H9 (cell line): ENCODE data around the gene NCOA1. TPM values are rescaled to one million over a fixed set of nuclear protein-coding genes. Genes with fewer than 3 reads are reported as not detected.
A peak's percentile ranks its signal among the peaks of the same experiment; 100 is the strongest.

ENCODE experiments used
- DNase-seq: peaks from one replicate; pipeline ENCODE4 v3.0.0-alpha.2; 2017
- H2AFZ ChIP-seq: one replicate; pipeline ENCODE4 v1.6.1; 2013; ENCODE audit warnings: mild to moderate bottlenecking, low read length, control low read depth, moderate library complexity
- H2AK5ac ChIP-seq: 2 replicates; pipeline ENCODE4 v1.6.1; 2013; ENCODE audit warnings: low read length, control low read depth, mixed read lengths; ENCODE audit not compliant: insufficient read length
- H2BK120ac ChIP-seq: one replicate; pipeline ENCODE4 v1.6.1; 2013; ENCODE audit warnings: low read depth, mild to moderate bottlenecking, low read length, control low read depth, inconsistent platforms; ENCODE audit not compliant: poor library complexity, severe bottlenecking
- H2BK12ac ChIP-seq: 2 replicates; pipeline ENCODE4 v1.6.1; 2013; ENCODE audit warnings: low read length, control low read depth, mixed read lengths, low read depth; ENCODE audit not compliant: insufficient read length
- H2BK15ac ChIP-seq: 2 replicates; pipeline ENCODE4 v1.6.1; 2013; ENCODE audit warnings: low read depth, low read length, control low read depth
- H2BK20ac ChIP-seq: one replicate; pipeline ENCODE4 v1.6.1; 2013; ENCODE audit warnings: low read depth, mild to moderate bottlenecking, low read length, control low read depth, inconsistent platforms; ENCODE audit not compliant: poor library complexity, severe bottlenecking
- H2BK5ac ChIP-seq: 2 replicates; pipeline ENCODE4 v1.6.1; 2013; ENCODE audit warnings: low read length, control low read depth, mixed read lengths; ENCODE audit not compliant: insufficient read length
- H3K14ac ChIP-seq: 2 replicates; pipeline ENCODE4 v1.6.1; 2013; ENCODE audit warnings: low read length, control low read depth; ENCODE audit not compliant: insufficient read depth
- H3K18ac ChIP-seq: 2 replicates; pipeline ENCODE4 v1.6.1; 2013; ENCODE audit warnings: low read depth, mild to moderate bottlenecking, mixed read lengths, low read length, control low read depth; ENCODE audit not compliant: insufficient read length
- H3K23ac ChIP-seq: 2 replicates; pipeline ENCODE4 v1.6.1; 2013; ENCODE audit warnings: low read length, control low read depth, mixed read lengths, low read depth; ENCODE audit not compliant: insufficient read length
- H3K23me2 ChIP-seq: 2 replicates; pipeline ENCODE4 v1.6.1; 2013; ENCODE audit warnings: low read depth, mild to moderate bottlenecking, mixed read lengths, low read length, control low read depth; ENCODE audit not compliant: insufficient read length, poor library complexity, severe bottlenecking
- H3K27ac ChIP-seq: 2 replicates; pipeline ENCODE4 v1.5.1; 2013; ENCODE audit warnings: low read length, control low read depth, mixed read lengths, low read depth; ENCODE audit not compliant: insufficient read length
- H3K27me3 ChIP-seq: 2 replicates; pipeline ENCODE4 v1.6.1; 2013; ENCODE audit warnings: low read length, control low read depth, inconsistent platforms; ENCODE audit not compliant: insufficient read depth
- H3K4ac ChIP-seq: 2 replicates; pipeline ENCODE4 v1.6.1; 2013; ENCODE audit warnings: low read depth, mild to moderate bottlenecking, control low read depth, inconsistent platforms, low read length, moderate library complexity
- H3K4me1 ChIP-seq: 2 replicates; pipeline ENCODE4 v1.6.1; 2013; ENCODE audit warnings: low read length, control low read depth, inconsistent platforms; ENCODE audit not compliant: insufficient read depth
- H3K4me2 ChIP-seq: 2 replicates; pipeline ENCODE4 v1.6.1; 2013; ENCODE audit warnings: low read length, control low read depth, mixed read lengths; ENCODE audit not compliant: insufficient read length, insufficient read depth
- H3K56ac ChIP-seq: 2 replicates; pipeline ENCODE4 v1.6.1; 2013; ENCODE audit warnings: low read depth, mild to moderate bottlenecking, mixed read lengths, low read length, control low read depth; ENCODE audit not compliant: insufficient read length
- H3K79me1 ChIP-seq: 2 replicates; pipeline ENCODE4 v1.6.1; 2013; ENCODE audit warnings: low read depth, mild to moderate bottlenecking, moderate library complexity, low read length, control low read depth, inconsistent platforms; ENCODE audit not compliant: insufficient read depth, poor library complexity, severe bottlenecking
- H3K79me2 ChIP-seq: 2 replicates; pipeline ENCODE4 v1.6.1; 2013; ENCODE audit warnings: low read length, control low read depth, inconsistent platforms; ENCODE audit not compliant: insufficient read depth
- H3K9ac ChIP-seq: 2 replicates; pipeline ENCODE4 v1.6.1; 2013; ENCODE audit warnings: low read length, control low read depth, mixed read lengths; ENCODE audit not compliant: insufficient read length; ENCODE audit errors: extremely low read depth
- H3K9me3 ChIP-seq: one replicate; pipeline ENCODE4 v1.6.1; 2013; ENCODE audit warnings: low read depth, low read length, inconsistent platforms; ENCODE audit not compliant: control insufficient read depth
- H3T11ph ChIP-seq: one replicate; pipeline ENCODE4 v1.6.1; 2013; ENCODE audit warnings: mild to moderate bottlenecking, low read length, control low read depth, inconsistent platforms
- H4K20me1 ChIP-seq: one replicate; pipeline ENCODE4 v1.6.1; 2013; ENCODE audit not compliant: control insufficient read depth, insufficient read length, insufficient read depth
- H4K5ac ChIP-seq: 2 replicates; pipeline ENCODE4 v1.6.1; 2013; ENCODE audit warnings: low read depth, mild to moderate bottlenecking, mixed read lengths, low read length, control low read depth; ENCODE audit not compliant: insufficient read length
- H4K8ac ChIP-seq: replicated peaks from 2 replicates; pipeline ENCODE4 v1.6.1; 2013; ENCODE audit warnings: low read length, control low read depth, mixed read lengths, low read depth; ENCODE audit not compliant: insufficient read length
- H4K91ac ChIP-seq: 2 replicates; pipeline ENCODE4 v1.6.1; 2013; ENCODE audit warnings: low read depth, mild to moderate bottlenecking, moderate library complexity, mixed read lengths, low read length, control low read depth; ENCODE audit not compliant: insufficient read length
- H3K27ac Mint-ChIP-seq, 3 experiments: 2 replicates in 2 of 3; 3 replicates in 1 of 3; pipeline ENCODE4 v1.8.0; 2020 to 2021; ENCODE audit warnings: mixed read lengths in 3 of 3, mild to moderate bottlenecking in 1 of 3, moderate library complexity in 1 of 3
- H3K27me3 Mint-ChIP-seq: 2 replicates; pipeline ENCODE4 v1.8.0; 2021; ENCODE audit warnings: low read depth, mild to moderate bottlenecking, moderate library complexity, mixed read lengths
- H3K36me3 Mint-ChIP-seq, 3 experiments: 2 replicates in 2 of 3; 3 replicates in 1 of 3; pipeline ENCODE4 v1.8.0; 2020 to 2021; ENCODE audit warnings: low read depth in 3 of 3, mixed read lengths in 3 of 3; ENCODE audit not compliant: insufficient read depth in 1 of 3
- H3K4me1 Mint-ChIP-seq, 2 experiments: 2 replicates each; pipeline ENCODE4 v1.8.0; 2020; ENCODE audit warnings: mixed read lengths in 2 of 2
- H3K4me3 Mint-ChIP-seq, 2 experiments: 2 replicates in 1 of 2; 3 replicates in 1 of 2; pipeline ENCODE4 v1.8.0; 2020 to 2021; ENCODE audit warnings: mild to moderate bottlenecking in 2 of 2, mixed read lengths in 2 of 2, moderate library complexity in 1 of 2
- H3K9me3 Mint-ChIP-seq, 2 experiments: 2 replicates in 1 of 2; 3 replicates in 1 of 2; pipeline ENCODE4 v1.8.0; 2020; ENCODE audit warnings: mild to moderate bottlenecking in 2 of 2, mixed read lengths in 2 of 2, moderate library complexity in 1 of 2
- WGBS: extraction: QIAGEN DNeasy Blood & Tissue Kit; methylation state at CpG from one replicate; pipeline ENCODE4 v1.1.7; 2013; ENCODE audit warnings: missing lambda C conversion rate, low lambda C conversion rate, mixed read lengths; ENCODE audit not compliant: insufficient read length; ENCODE audit errors: extremely low coverage; 5-methylcytosine and 5-hydroxymethylcytosine counted together
- total RNA-seq: library from RNA; stranded (reverse); gene quantifications from 2 replicates; pipeline ENCODE4 v1.2.1, GENCODE V29; 2021
- TF ChIP-seq, protein P1 (sequence below): fragments of 200-600 bp; sonication (generic); conservative IDR thresholded peaks from 3 replicates; pipeline ENCODE4 v1.8.0; 2021; ENCODE audit warnings: antibody characterized with exemption, mild to moderate bottlenecking

The NCOA1 gene
- total RNA-seq, 1 experiment from 2014 or later, result 14.8 TPM

DNA sequence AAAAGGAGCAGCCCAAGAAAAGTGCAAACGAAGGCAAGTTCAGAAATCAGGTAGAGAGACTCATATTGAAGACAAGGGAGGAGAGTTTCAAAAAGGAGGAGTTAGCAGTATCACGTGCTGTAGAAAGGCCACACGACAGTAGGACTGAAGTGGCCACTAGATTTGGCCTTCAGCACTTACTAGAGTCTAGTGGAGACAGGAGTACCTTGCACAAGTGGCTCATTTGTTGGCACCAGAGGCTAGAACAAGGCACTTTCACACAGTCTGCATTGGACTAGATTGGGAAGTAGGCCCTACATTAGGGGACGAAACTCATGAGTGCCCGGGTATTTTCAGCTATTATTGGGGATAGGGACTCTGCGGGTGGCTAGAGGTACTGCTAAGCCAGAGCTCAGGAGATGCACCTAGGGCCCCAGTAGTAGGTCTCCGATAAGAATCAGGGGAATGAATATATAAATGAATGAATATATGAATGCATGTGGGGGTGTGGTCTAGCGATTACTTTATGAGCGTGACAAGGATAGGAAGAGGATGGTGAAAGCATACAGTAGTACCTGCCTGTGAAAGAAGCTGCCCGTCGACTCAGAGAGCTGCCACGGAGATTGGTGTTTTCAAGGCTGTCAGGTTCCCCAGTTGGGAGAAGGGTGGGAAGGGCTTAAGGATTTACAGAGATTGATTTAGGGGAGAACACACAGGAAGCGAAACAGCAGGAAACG is 1.4 kb upstream of the NCOA1 start:
- H2BK12ac ChIP-seq, result no peak overlapping the region
- peaks cover 28 to 34% of the 10 kb centered on the region in 2 experiments for H3K4me1 Mint-ChIP-seq
- H3K79me1 ChIP-seq, result no peaks in the 10 kb centered on the region
- H2BK15ac ChIP-seq, result no peak overlapping the region; the same call in 1 of the 2 replicates
- H3K9me3 Mint-ChIP-seq, result peaks cover 2 to 3% of the 10 kb centered on the region in 2 experiments; a peak in 4 of 5 replicates
- H3K56ac ChIP-seq, result no peak overlapping the region
- no peak overlapping the region for H3K4ac ChIP-seq
- H3T11ph ChIP-seq, result no peak overlapping the region
- peaks cover 0 to 3% (median 0%) of the 10 kb centered on the region in 3 experiments; a peak in 1 of 7 replicates for H3K36me3 Mint-ChIP-seq
- no peak overlapping the region for H2BK5ac ChIP-seq
- H3K9me3 ChIP-seq, result no peaks in the 10 kb centered on the region
- no peak overlapping the region for H3K23ac ChIP-seq
- H4K8ac ChIP-seq, result no peak overlapping the region
- no peak overlapping the region for H3K9ac ChIP-seq
- no peak overlapping the region for H2AFZ ChIP-seq
- DNase-seq, result peak; percentile 38
- no peak overlapping the region for H3K18ac ChIP-seq
- no peak overlapping the region for H2BK120ac ChIP-seq
- no peaks in the 10 kb centered on the region for H4K20me1 ChIP-seq
- peaks cover 4% of the 10 kb centered on the region; the same call in 1 of the 2 replicates for H3K27me3 ChIP-seq
- peak overlapping the region in 2 of 3 experiments; percentile 10 to 68; a peak in 2 of 7 replicates for H3K27ac Mint-ChIP-seq
- peaks cover 19% of the 10 kb centered on the region for H3K27me3 Mint-ChIP-seq
- TF ChIP-seq, protein P1, sequence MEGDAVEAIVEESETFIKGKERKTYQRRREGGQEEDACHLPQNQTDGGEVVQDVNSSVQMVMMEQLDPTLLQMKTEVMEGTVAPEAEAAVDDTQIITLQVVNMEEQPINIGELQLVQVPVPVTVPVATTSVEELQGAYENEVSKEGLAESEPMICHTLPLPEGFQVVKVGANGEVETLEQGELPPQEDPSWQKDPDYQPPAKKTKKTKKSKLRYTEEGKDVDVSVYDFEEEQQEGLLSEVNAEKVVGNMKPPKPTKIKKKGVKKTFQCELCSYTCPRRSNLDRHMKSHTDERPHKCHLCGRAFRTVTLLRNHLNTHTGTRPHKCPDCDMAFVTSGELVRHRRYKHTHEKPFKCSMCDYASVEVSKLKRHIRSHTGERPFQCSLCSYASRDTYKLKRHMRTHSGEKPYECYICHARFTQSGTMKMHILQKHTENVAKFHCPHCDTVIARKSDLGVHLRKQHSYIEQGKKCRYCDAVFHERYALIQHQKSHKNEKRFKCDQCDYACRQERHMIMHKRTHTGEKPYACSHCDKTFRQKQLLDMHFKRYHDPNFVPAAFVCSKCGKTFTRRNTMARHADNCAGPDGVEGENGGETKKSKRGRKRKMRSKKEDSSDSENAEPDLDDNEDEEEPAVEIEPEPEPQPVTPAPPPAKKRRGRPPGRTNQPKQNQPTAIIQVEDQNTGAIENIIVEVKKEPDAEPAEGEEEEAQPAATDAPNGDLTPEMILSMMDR, result no peak; the same call in 2 of the 3 replicates
- WGBS, result no CpG with 5 or more reads among the region's 14 CpGs
- H3K79me2 ChIP-seq, result no peaks in the 10 kb centered on the region
- H4K5ac ChIP-seq, result no peak overlapping the region
- peak overlapping the region; percentile 49 for H3K4me2 ChIP-seq
- H3K4me1 ChIP-seq, result peaks cover 5% of the 10 kb centered on the region
- H4K91ac ChIP-seq, result no peak overlapping the region
- no peak overlapping the region for H2BK20ac ChIP-seq
- peak overlapping the region; percentile 80 to 82 for H3K4me3 Mint-ChIP-seq
- H3K23me2 ChIP-seq, result peaks cover 13% of the 10 kb centered on the region
- no peak overlapping the region for H3K27ac ChIP-seq
- H2AK5ac ChIP-seq, result no peak overlapping the region
- no peak overlapping the region for H3K14ac ChIP-seq
